Measurements from ENCODE around the gene ZNF76.

Gene ZNF76

GRCh38 chr6:35237476-35237875 is 22.1 kb upstream of the ZNF76 start:
- no peak for DNase-seq (ENCODE audit: low read depth)

- no peak for DNase-seq (ENCODE audit: low read depth)
Observed at GRCh38 chr6:35238843-35239289, 20.7 kb upstream of the ZNF76 start.

- DNase-seq (ENCODE audit: low read depth), result no peak
Observed at GRCh38 chr6:35239581-35239980, 20.0 kb upstream of the ZNF76 start.

- peak; percentile 68 for DNase-seq (ENCODE audit: low read depth)
Observed at GRCh38 chr6:35240838-35241801, 18.4 kb upstream of the ZNF76 start.

GRCh38 chr6:35242486-35242885 is 17.0 kb upstream of the ZNF76 start:
- no peak for DNase-seq (ENCODE audit: low read depth)

DNA sequence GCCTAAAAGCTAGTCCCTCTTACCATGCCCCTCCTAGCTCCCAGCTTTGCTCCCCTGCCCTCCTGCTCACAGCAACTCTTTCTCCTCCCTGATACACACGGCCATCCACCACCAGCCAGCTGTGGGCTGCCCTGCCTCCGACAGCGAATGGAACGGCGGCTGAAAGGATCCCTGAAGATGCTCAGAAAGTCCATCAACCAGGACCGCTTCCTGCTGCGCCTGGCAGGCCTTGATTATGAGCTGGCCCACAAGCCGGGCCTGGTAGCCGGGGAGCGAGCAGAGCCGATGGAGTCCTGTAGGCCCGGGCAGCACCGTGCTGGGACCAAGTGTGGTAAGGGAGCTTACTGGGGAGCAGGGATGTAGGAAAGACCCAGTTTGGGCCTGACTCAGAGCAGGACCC is 16.6 kb upstream of the ZNF76 start:
- no peak for DNase-seq (ENCODE audit: low read depth)

DNA sequence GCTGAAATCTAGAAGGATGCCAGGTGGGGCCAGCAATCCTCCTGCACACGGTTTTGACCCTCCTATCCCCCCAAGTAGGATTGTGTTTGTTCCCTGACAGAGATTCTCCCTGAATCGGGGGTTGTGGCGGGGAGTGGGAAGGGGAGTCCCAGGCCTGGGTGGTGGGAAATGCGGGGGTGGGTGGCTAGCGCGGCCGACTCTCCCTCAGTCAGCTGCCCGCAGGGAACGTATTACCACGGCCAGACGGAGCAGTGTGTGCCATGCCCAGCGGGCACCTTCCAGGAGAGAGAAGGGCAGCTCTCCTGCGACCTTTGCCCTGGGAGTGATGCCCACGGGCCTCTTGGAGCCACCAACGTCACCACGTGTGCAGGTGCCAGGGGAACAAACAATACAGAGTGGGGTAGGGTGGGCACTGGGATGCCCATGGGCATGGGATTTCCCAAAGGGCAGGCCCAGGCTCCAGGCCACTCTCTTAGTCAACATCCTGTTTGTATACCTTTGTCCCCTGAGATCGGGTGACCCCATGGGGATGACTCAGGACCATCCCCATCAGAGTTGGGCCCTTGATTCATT is 16.1 kb upstream of the ZNF76 start:
- DNase-seq (ENCODE audit: low read depth), result no peak

DNA sequence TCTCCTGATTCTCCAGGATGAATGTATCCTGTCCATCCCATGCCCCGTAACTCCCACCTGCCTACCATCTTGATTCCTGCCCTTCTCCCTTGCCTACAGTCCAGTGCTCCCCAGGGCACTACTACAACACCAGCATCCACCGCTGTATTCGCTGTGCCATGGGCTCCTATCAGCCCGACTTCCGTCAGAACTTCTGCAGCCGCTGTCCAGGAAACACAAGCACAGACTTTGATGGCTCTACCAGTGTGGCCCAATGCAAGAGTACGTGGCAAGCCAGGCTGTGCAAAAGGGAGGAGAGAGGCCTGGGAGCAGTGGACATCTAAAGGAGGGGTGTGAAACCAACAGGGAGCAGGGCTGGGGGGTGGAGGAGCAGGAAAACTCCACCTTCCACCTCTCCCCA is 15.0 kb upstream of the ZNF76 start:
- no peak for DNase-seq (ENCODE audit: low read depth)

DNA sequence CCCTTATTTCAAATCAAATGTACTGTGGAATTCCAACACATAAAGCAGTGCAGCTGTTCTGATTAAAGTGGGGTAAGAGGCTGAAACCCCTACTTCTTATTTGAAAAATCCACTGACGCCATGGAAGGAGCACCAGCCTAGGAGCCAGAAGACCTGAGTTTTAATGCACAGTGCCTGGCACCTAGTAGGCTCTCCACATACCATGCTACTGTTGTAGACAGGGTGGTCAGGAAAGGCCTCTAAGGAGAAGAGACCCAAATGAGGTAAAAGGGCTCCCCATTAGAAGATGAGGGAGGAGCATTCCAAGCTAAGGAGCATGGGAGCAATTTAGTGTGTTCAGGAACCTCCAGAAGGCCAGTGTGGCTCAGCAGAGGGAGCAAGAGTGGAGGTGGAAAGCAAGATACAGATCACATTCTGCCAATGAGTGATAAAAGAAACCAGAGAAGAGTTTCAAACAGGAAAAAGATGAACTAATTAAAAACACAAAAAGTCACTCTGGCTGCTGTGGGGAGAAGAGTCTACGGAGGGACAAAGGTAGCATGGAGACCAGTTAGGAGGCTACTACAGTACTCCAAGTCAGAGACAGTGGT is 11.8 kb upstream of the ZNF76 start:
- no peak for DNase-seq (ENCODE audit: low read depth)

- DNase-seq (ENCODE audit: low read depth), result no peak
Observed at GRCh38 chr6:35248300-35248699, 11.2 kb upstream of the ZNF76 start.

DNA sequence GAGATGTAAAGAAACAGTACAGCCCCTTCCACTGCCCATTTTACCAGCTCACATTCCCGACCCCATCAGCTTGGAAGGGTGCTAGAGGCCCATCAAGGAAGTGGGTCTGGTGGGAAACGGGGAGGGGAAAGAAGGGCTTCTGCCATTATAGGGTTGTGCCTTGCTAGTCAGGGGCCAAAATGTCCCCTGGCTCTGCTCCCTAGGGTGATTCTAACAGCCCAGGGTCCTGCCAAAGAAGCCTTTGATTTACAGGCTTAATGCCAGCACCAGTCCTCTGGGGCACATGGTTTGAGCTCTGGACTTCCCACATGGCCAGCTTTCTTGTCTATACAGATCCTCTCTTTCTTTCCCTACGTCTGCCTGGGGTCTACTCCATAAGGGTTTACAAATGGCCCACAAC is 10.6 kb upstream of the ZNF76 start:
- DNase-seq (ENCODE audit: low read depth), result no peak

GRCh38 chr6:35251949-35252348 is 7.6 kb upstream of the ZNF76 start:
- DNase-seq (ENCODE audit: low read depth), result no peak

DNA sequence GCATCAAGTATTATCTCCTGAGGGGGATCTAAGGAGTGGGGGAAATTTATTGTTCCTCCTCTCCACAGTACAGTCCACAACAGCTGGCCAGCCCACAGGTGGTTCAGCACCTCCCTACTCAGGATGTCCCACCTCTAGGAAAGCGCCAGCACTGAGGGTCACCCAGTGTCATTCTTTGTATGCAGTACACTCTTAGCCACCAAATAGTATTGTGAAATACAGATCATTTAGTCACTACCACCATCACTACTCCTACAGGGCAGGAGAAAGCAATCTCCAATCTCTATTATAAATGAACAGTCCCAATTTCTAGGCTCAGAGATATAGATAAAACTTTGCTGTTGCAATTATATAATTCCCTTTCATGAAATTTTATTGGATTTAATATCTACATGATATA is 6.3 kb upstream of the ZNF76 start:
- DNase-seq (ENCODE audit: low read depth), result no peak

DNA sequence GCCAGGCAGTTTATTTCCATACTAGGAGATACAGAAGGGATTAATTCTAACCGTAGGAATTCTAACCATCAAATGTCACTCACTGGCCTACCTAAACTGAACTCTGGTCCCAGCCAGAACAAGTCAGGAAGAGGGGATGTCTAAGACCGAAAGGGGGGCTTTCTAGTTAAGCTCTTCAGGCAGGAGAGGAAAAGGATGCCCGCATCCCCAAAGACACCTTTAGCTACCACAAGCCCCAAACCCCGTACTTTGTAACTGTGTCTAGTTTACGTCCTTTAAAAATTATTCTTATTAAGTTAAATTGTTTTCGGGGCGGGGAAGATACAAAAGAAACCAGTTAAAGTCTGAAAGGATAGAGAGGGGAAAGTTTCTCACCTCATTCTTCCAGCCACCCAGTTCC is 1.2 kb upstream of the ZNF76 start:
- DNase-seq (ENCODE audit: low read depth), result no peak

- peak; percentile 39 for DNase-seq (ENCODE audit: low read depth)
Observed at GRCh38 chr6:35258858-35259193, 709 bp upstream of the ZNF76 start.

DNA sequence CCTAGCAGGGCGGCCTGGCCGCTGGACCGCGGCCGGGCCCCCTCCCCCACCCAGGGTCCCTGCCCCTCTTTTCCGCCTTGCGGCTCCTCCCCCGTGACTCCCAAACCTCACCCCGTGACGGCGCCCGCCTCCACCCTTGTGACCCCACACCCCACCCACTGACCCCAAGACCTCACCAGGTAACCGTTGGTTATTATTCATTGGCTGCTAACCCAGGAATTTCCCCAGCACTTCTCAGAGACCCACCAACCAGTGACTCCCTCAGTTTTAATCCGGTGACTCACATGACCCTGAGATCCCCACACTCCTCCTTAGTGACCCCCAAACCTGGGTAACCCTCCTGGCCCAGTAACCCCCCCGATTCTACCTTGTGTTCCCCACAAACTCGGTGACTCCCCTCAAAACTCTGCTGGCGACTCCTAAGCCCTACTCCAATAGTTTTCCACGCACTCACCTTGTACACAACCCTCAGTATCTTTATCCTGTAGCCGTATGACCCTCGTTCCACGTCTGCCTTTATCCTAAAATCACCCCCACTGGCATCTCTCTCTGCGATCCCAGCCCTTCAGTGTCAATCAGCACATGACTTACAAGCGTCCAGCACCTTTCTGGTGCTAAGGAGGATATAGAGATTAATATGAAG is 534 bp downstream of the ZNF76 start:
- DNase-seq (ENCODE audit: low read depth), result peak; percentile 73

GRCh38 chr6:35260591-35261570 is 1.3 kb downstream of the ZNF76 start:
- DNase-seq (ENCODE audit: low read depth), result no peak

DNA sequence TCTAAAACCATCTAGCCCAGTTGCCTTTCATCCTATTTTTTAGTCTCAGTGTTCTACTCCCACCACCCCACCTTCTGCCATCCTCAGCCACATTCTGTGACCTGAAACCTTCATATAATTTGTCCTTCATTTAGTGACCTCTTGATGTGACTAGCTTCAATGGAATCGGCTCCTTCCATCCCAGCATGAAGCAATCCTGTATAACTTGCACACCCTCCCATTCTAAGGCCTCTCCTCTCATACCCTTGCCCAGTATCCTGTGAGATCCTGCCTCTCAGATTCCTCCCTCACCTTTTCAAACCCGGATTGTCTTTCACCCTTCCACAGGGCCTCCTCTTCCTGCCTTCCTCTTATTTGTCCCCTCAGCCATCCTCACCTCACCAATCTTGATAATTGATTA is 3.1 kb downstream of the ZNF76 start:
- DNase-seq (ENCODE audit: low read depth), result no peak

- no peak for DNase-seq (ENCODE audit: low read depth)
Observed at GRCh38 chr6:35264550-35265274, 5.2 kb downstream of the ZNF76 start.

DNA sequence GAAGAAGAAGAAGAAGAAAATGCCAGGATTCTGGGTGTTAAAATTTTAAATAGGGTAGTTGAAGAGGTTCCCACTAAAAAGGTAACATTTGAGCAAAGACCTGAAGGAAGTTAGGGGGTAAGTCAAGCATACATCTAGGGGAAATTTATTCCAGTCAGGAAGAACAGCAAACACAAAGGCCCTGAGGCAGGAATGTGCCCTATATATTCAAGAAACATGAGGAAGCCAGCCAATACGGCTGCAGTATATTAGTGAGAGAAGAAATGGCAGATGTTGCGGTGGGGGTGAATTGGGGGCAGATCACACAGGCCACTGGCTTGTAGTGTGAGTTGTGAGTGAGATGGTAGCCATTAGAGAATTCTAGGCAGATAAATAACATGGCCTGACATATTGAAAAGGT is 6.0 kb downstream of the ZNF76 start:
- no peak for DNase-seq (ENCODE audit: low read depth)

GRCh38 chr6:35267446-35267845 is 7.9 kb downstream of the ZNF76 start:
- no peak for DNase-seq (ENCODE audit: low read depth)
